ENCODE measurements around the gene CROCC.
A peak's percentile ranks its signal among the peaks of the same experiment; 100 is the strongest.

DNA sequence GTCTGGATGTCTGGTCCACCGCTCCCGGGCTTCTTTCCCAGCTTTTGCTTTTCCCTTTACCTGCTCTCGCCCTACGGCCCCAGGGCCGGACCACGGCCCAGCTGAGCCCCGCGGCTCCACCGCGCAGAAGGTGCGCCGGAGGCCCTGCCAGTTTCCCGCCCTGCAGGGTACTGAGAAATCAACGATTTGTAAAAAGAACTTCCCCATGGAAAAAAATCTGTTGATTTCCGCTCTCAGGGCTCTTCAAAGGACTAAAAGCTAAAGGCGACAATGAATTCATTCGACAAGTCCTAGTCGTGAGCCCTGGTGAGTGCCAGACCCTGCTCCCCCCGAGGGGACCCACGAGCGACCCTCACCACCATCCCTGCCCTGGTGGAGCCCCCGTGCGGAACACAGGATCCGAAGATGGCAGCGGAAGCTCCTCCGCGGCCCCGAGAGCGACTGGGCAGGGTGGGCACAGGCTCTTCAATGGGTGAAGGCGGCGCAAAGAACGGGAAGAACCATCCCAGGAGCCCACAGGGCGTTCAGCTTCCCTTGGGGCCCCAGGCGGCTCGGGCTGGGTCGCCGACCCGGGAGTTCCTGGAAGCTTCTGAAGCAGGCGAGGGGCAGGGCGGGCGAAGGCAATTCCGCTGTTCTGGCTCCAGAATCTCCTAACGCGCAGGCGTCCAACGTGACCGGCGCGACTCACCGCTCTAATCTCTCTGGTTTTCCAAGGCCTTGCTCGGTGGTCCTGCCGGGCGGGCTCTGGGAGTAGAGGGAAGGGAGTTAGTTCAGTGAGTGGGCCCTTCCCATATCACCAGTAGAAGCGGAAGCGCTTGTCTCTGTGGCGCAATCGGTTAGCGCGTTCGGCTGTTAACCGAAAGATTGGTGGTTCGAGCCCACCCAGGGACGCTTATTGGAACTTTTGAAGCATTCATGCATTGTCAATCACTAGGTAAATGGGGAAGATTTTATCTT, 32.6 kb upstream of the CROCC start:
- peak in 3 of 5 experiments; percentile 21 to 37 (median 30) for TF ChIP-seq CTCF (IDR thresholded peaks at IDR 0.05)
- TF ChIP-seq EP300 (IDR thresholded peaks at IDR 0.05): peak in 1 of 2 donors; percentile 78
